Measurements from ENCODE around the gene MLX.

MLX gene

GRCh38 chr17:42521036-42521435, 45.9 kb upstream of the MLX start:
- DNase-seq (ENCODE audit: low read depth), result no peak
- no peak overlapping the region for H3K4me3 ChIP-seq (ENCODE audit: low read depth, low read length)
- TF ChIP-seq CTCF (conservative IDR thresholded peaks at IDR 0.05; ENCODE audit: low read depth, low read length), result no peak

GRCh38 chr17:42521666-42522262, 45.1 kb upstream of the MLX start:
- no peak for DNase-seq (ENCODE audit: low read depth)
- no peak for TF ChIP-seq CTCF (conservative IDR thresholded peaks at IDR 0.05; ENCODE audit: low read depth, low read length)
- H3K4me3 ChIP-seq (ENCODE audit: low read depth, low read length), result no peak overlapping the region

- TF ChIP-seq CTCF (conservative IDR thresholded peaks at IDR 0.05; ENCODE audit: low read depth, low read length), result no peak
- no peak overlapping the region for H3K4me3 ChIP-seq (ENCODE audit: low read depth, low read length)
- DNase-seq (ENCODE audit: low read depth), result no peak
These were observed 44.6 kb upstream of the MLX start for GRCh38 chr17:42522263-42522790.

- no peak overlapping the region for H3K4me3 ChIP-seq (ENCODE audit: low read depth, low read length)
- no peak for TF ChIP-seq CTCF (conservative IDR thresholded peaks at IDR 0.05; ENCODE audit: low read depth, low read length)
- DNase-seq (ENCODE audit: low read depth), result no peak
These were observed 44.1 kb upstream of the MLX start for GRCh38 chr17:42522798-42523278.

GRCh38 chr17:42525221-42525620, 41.7 kb upstream of the MLX start:
- TF ChIP-seq CTCF (conservative IDR thresholded peaks at IDR 0.05; ENCODE audit: low read depth, low read length), result no peak
- DNase-seq (ENCODE audit: low read depth), result no peak

GRCh38 chr17:42526031-42526444, 40.9 kb upstream of the MLX start:
- H3K4me3 ChIP-seq (ENCODE audit: low read depth, low read length), result no peak overlapping the region
- DNase-seq (ENCODE audit: low read depth), result peak; percentile 30
- no peak for TF ChIP-seq CTCF (conservative IDR thresholded peaks at IDR 0.05; ENCODE audit: low read depth, low read length)

More at GRCh38 chr17:42525221-42525620, 41.7 kb upstream of the MLX start:
- H3K4me3 ChIP-seq (ENCODE audit: low read depth, low read length), result no peak overlapping the region

GRCh38 chr17:42527932-42528331, 39.0 kb upstream of the MLX start:
- no peak for TF ChIP-seq CTCF (conservative IDR thresholded peaks at IDR 0.05; ENCODE audit: low read depth, low read length)
- H3K4me3 ChIP-seq (ENCODE audit: low read depth, low read length), result no peak overlapping the region
- DNase-seq (ENCODE audit: low read depth), result no peak
